GM12891 (cell line): ENCODE data around the gene TRPV5.

Source experiments
- DNase-seq: peaks from one replicate; pipeline ENCODE4 v3.0.0; 2011; ENCODE audit warnings: low spot score; ENCODE audit not compliant: insufficient read length
- FAIRE-seq: peaks from 2 replicates; lab custom pipeline; 2011; peaks lifted over from hg19 to GRCh38; lab: Jason Lieb, UNC
- PAX5 ChIP-seq: IDR thresholded peaks from 2 replicates; pipeline ENCODE4 v1.6.1; 2011; ENCODE audit warnings: low read length, moderate library complexity, mild to moderate bottlenecking; ENCODE audit not compliant: insufficient read depth, severe bottlenecking
- POLR2A ChIP-seq: IDR thresholded peaks from 2 replicates; pipeline ENCODE4 v1.6.1; 2011; ENCODE audit warnings: low read depth, low read length, control low read depth
- POLR2AphosphoS5 ChIP-seq: IDR thresholded peaks from 2 replicates; pipeline ENCODE4 v1.6.1; 2011; ENCODE audit warnings: low read depth, low read length, control low read depth
- POU2F2 ChIP-seq: IDR thresholded peaks from 2 replicates; pipeline ENCODE4 v1.6.1; 2011; ENCODE audit warnings: low read depth, mild to moderate bottlenecking, control low read depth, low read length, moderate library complexity
- SPI1 ChIP-seq: IDR thresholded peaks from 2 replicates; pipeline ENCODE4 v1.6.1; 2011; ENCODE audit warnings: low read depth, low read length, control low read depth
- TAF1 ChIP-seq: IDR thresholded peaks from 2 replicates; pipeline ENCODE4 v1.6.1; 2011; ENCODE audit warnings: low read depth, low read length, control low read depth

The TRPV5 gene

DNA sequence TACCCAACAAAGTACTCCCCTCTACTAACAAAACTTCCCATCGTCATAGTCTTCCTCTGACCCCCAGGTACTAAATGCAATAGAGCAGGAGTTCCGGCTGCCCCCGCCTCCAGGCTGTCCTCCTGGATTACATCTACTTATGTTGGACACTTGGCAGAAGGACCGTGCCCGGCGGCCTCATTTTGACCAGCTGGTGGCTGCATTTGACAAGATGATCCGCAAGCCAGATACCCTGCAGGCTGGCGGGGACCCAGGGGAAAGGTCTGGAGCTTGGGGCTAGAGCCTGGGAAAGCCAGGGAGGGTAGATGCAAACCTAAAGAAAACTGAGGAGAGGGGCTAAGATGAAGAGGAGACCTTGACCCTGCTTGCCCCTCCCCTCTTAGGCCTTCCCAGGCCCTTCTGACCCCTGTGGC lies 63.4 kb downstream of the TRPV5 start:
- TF ChIP-seq PAX5 (no peak), TAF1 (no peak), POLR2A (no peak), SPI1 (no peak), POU2F2 (no peak)
- DNase-seq (no peak), FAIRE-seq (no peak)

- FAIRE-seq = no peak
- no peak for DNase-seq
- TF ChIP-seq POU2F2 (no peak), POLR2A (no peak), SPI1 (no peak), TAF1 (no peak), PAX5 (no peak), POLR2AphosphoS5 (no peak)
Measured at GRCh38 chr7:142869434-142869833, 64.1 kb downstream of the TRPV5 start.

DNA sequence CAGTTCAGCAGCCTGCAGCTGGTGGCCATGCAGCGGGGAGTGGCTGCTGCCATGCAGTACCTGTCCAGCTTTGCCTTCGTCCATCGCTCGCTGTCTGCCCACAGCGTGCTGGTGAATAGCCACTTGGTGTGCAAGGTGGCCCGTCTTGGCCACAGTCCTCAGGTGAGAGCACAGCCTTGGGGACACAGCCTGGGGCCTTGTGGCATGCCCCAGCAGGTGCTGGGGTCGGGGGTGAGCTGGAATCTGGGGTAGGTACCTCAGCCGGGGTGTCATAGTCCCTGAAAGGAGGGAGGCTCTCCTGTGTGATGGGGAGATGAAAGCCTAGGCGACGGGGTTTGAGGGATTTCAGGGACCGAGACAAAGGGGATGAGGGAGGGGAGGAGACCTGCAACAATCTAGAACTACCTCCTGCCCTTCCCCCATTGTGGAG lies 64.5 kb downstream of the TRPV5 start:
- DNase-seq = no peak
- no peak for FAIRE-seq
- TF ChIP-seq PAX5 (no peak), SPI1 (no peak), POLR2A (no peak), POU2F2 (no peak), TAF1 (no peak), POLR2AphosphoS5 (no peak)

DNA sequence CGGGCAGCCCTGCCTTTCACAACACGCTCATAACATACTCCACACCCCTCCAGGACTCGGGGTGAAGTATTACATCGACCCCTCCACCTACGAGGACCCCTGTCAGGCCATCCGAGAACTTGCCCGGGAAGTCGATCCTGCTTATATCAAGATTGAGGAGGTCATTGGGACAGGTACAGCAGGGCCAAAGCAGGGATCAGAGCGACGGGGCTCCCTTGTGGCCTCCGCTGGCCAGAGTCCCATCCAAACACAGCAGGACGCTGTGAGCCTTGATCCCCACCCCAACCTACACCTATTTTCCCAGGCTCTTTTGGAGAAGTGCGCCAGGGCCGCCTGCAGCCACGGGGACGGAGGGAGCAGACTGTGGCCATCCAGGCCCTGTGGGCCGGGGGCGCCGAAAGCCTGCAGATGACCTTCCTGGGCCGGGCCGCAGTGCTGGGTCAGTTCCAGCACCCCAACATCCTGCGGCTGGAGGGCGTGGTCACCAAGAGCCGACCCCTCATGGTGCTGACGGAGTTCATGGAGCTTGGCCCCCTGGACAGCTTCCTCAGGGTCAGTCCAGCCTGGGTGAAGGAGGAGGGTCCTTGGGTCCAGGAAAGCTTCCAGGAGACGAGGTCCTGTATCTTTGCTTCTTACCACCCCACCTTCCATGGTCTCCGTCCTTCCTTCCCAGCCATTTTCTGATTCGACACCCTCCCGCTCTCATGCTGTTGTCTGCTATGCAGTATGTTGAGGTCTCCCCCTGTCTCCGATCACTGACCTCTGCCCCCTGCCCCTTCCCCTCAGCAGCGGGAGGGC lies 65.2 kb downstream of the TRPV5 start:
- TF ChIP-seq POLR2AphosphoS5 (no peak), PAX5 (no peak), SPI1 (no peak), POLR2A (no peak), TAF1 (no peak)
- no peak for FAIRE-seq
- DNase-seq = no peak

- TF ChIP-seq PAX5 (no peak), SPI1 (no peak), TAF1 (no peak), POLR2AphosphoS5 (no peak), POLR2A (no peak), POU2F2 (no peak)
- no peak for FAIRE-seq
- DNase-seq = no peak
Measured at GRCh38 chr7:142867398-142868187, 66.0 kb downstream of the TRPV5 start.

GRCh38 chr7:142867097-142867378 lies 66.5 kb downstream of the TRPV5 start:
- no peak for TF ChIP-seq POU2F2
- no peak for TF ChIP-seq PAX5
- TF ChIP-seq POLR2A = no peak
- TF ChIP-seq SPI1 = no peak
- no peak for TF ChIP-seq TAF1
- no peak for TF ChIP-seq POLR2AphosphoS5
- FAIRE-seq (no peak), DNase-seq (no peak)

- FAIRE-seq (no peak), DNase-seq (no peak)
- no peak for TF ChIP-seq POU2F2
- TF ChIP-seq PAX5 = no peak
- TF ChIP-seq SPI1 = no peak
- TF ChIP-seq POLR2AphosphoS5 = no peak
- no peak for TF ChIP-seq POLR2A
- TF ChIP-seq TAF1 = no peak
Measured at GRCh38 chr7:142866361-142867096, 67.0 kb downstream of the TRPV5 start.

DNA sequence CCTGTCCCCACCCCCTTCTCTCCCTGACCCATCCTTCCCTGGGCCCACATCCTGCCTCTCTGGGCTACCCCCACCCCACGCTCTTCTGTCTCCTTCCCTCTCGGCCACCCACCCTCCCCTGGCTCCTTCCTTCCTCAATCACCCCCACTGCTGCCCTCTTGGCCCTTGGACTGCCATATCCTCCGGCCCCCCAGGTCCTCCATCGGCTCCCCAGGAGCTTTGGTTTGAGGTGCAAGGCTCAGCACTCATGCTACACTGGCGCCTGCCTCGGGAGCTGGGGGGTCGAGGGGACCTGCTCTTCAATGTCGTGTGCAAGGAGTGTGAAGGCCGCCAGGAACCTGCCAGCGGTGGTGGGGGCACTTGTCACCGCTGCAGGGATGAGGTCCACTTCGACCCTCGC lies 67.8 kb downstream of the TRPV5 start:
- DNase-seq (no peak), FAIRE-seq (no peak)
- no peak for TF ChIP-seq POU2F2
- no peak for TF ChIP-seq TAF1
- no peak for TF ChIP-seq PAX5
- TF ChIP-seq SPI1 = no peak
- no peak for TF ChIP-seq POLR2AphosphoS5
- TF ChIP-seq POLR2A = no peak
